ENCODE results near the gene SBF2.
A peak's percentile ranks its signal among the peaks of the same experiment; 100 is the strongest.
"Not testable (repeated sequence)": the region's sequence is repeated elsewhere in the genome, so short reads cannot be mapped to it uniquely, and the experiment has no call there.

Gene SBF2

GRCh38 chr11:10263929-10264328 lies 30.1 kb downstream of the SBF2 start:
- H3K4me3 ChIP-seq (replicated peaks in 1 of 2; ENCODE audit: low read depth in 2 of 2, low read length in 2 of 2) = no peak overlapping the region
- peak; percentile 47 to 50 for DNase-seq (ENCODE audit: low read depth in 2 of 2)
- TF ChIP-seq, protein P1, sequence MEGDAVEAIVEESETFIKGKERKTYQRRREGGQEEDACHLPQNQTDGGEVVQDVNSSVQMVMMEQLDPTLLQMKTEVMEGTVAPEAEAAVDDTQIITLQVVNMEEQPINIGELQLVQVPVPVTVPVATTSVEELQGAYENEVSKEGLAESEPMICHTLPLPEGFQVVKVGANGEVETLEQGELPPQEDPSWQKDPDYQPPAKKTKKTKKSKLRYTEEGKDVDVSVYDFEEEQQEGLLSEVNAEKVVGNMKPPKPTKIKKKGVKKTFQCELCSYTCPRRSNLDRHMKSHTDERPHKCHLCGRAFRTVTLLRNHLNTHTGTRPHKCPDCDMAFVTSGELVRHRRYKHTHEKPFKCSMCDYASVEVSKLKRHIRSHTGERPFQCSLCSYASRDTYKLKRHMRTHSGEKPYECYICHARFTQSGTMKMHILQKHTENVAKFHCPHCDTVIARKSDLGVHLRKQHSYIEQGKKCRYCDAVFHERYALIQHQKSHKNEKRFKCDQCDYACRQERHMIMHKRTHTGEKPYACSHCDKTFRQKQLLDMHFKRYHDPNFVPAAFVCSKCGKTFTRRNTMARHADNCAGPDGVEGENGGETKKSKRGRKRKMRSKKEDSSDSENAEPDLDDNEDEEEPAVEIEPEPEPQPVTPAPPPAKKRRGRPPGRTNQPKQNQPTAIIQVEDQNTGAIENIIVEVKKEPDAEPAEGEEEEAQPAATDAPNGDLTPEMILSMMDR (IDR thresholded peaks at IDR 0.05; ENCODE audit: low read depth, low read length) = no peak

GRCh38 chr11:10261821-10262220 lies 32.2 kb downstream of the SBF2 start:
- TF ChIP-seq, protein P1 (IDR thresholded peaks at IDR 0.05; ENCODE audit: low read depth, low read length) = no peak
- H3K4me3 ChIP-seq (replicated peaks in 1 of 2; ENCODE audit: low read depth in 2 of 2, low read length in 2 of 2) = no peak overlapping the region
- peak in 1 of 2 donors; percentile 36 for DNase-seq (ENCODE audit: low read depth in 2 of 2)

- TF ChIP-seq, protein P1 (IDR thresholded peaks at IDR 0.05; ENCODE audit: low read depth, low read length) = no peak
- DNase-seq (ENCODE audit: low read depth in 2 of 2) = no peak
Measured at GRCh38 chr11:10257478-10257877, 36.5 kb downstream of the SBF2 start.

GRCh38 chr11:10255388-10256125 lies 38.5 kb downstream of the SBF2 start:
- H3K4me3 ChIP-seq (replicated peaks in 1 of 2; ENCODE audit: low read depth in 2 of 2, low read length in 2 of 2) = no peak overlapping the region
- TF ChIP-seq, protein P1 (IDR thresholded peaks at IDR 0.05; ENCODE audit: low read depth, low read length) = no peak
- DNase-seq (ENCODE audit: low read depth in 2 of 2) = no peak

More at GRCh38 chr11:10257478-10257877, 36.5 kb downstream of the SBF2 start:
- H3K4me3 ChIP-seq (replicated peaks in 1 of 2; ENCODE audit: low read depth in 2 of 2, low read length in 2 of 2) = no peak overlapping the region

- H3K4me3 ChIP-seq (replicated peaks in 1 of 2; ENCODE audit: low read depth in 2 of 2, low read length in 2 of 2); DNase-seq (ENCODE audit: low read depth in 2 of 2): not testable (repeated sequence)
Measured at GRCh38 chr11:10249448-10250131, 44.4 kb downstream of the SBF2 start.

GRCh38 chr11:10247011-10247410 lies 47.0 kb downstream of the SBF2 start:
- H3K4me3 ChIP-seq (replicated peaks in 1 of 2; ENCODE audit: low read depth in 2 of 2, low read length in 2 of 2) = no peak overlapping the region
- TF ChIP-seq, protein P1 (IDR thresholded peaks at IDR 0.05; ENCODE audit: low read depth, low read length) = no peak
- DNase-seq (ENCODE audit: low read depth in 2 of 2) = no peak

- no peak for DNase-seq (ENCODE audit: low read depth in 2 of 2)
Measured at GRCh38 chr11:10243896-10244575, 50.0 kb downstream of the SBF2 start.

More at GRCh38 chr11:10243896-10244575, 50.0 kb downstream of the SBF2 start:
- no peak overlapping the region for H3K4me3 ChIP-seq (replicated peaks in 1 of 2; ENCODE audit: low read depth in 2 of 2, low read length in 2 of 2)
- TF ChIP-seq, protein P1 (IDR thresholded peaks at IDR 0.05; ENCODE audit: low read depth, low read length) = no peak

All from cardiac fibroblast (primary cell).